Ishikawa (cell line): ENCODE results near the gene RASGEF1B.

Source experiments
- CEBPB ChIP-seq: IDR thresholded peaks from 2 replicates; pipeline ENCODE4 v1.6.1; 2012
- EGR1 ChIP-seq: IDR thresholded peaks from 2 replicates; pipeline ENCODE4 v1.6.1; 2012
- EP300 ChIP-seq: IDR thresholded peaks from 2 replicates; pipeline ENCODE4 v1.6.1; 2012; ENCODE audit warnings: borderline replicate concordance
- RAD21 ChIP-seq: IDR thresholded peaks from 2 replicates; pipeline ENCODE4 v1.6.1; 2012; ENCODE audit warnings: low read depth
- REST ChIP-seq: IDR thresholded peaks from 2 replicates; pipeline ENCODE4 v1.6.1; 2012; ENCODE audit warnings: low read depth, mild to moderate bottlenecking
- TEAD4 ChIP-seq: IDR thresholded peaks from 2 replicates; pipeline ENCODE4 v1.6.1; 2012
- YY1 ChIP-seq: IDR thresholded peaks from 2 replicates; pipeline ENCODE4 v1.6.1; 2012; ENCODE audit warnings: low read depth
- ZBTB7A ChIP-seq: IDR thresholded peaks from 2 replicates; pipeline ENCODE4 v1.6.1; 2012; ENCODE audit warnings: low read depth

- TF ChIP-seq CEBPB (no peak), EGR1 (no peak), ZBTB7A (no peak), REST (no peak), EP300 (no peak), TEAD4 (no peak), YY1 (peak; percentile 27; the same call in 1 of the 2 replicates), RAD21 (no peak)
These were observed 1.0 kb downstream of the RASGEF1B start for GRCh38 chr4:81470456-81471297.
